ENCODE measurements around the gene GSDME.
"Not testable (repeated sequence)": the region's sequence is repeated elsewhere in the genome, so short reads cannot be mapped to it uniquely, and the experiment has no call there.

Gene GSDME

DNA sequence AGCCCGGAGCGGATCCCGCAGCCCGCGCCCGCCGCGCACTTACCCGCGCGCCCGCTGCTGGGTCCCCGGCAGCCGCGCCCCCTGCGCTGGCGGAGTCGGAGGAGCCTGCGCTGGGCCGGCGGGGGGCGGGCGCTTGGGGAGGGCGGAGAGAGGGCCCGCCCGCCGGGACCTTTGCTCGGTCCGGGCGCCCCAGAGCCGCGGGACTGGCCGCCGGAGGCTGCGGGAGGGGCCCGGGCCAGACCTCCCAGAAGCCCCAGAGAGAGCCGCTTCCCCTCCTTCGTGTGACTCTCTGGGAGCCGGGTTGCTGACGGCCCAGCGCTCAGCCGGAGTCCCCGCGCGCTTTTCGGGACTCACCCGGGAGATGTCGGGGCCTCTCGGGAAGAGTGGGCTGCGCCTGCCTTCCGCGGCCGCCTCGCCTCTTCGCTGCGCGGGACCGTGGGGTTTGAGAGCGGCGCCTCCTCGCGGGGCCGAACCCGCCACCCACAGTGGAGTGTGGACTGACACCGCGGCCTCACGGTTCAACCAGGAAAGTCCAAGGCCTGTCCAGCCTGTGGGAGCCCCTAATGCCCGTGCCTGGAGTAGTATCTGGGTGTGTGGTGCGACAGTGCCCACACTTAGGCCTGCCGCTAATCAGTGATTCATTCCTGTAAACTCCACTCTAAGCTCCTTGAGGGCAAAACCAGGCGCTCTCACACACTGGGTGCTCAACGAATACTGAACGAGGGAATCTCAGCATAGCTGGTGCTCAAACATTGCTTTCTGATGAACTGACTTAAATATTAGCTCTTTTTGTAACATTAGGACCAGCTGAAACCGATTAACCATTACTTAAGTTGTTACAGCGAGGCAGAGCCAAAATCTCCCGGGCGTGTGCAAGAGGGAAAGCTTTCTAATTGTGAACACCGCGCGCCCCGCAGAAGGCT lies at the start of gene GSDME:
GSDME (minus strand) TSS at position 112 of the 923 bp plus-strand sequence. CDS start 7,690 bp downstream, outside the sequence.
- DNase-seq, result peak; percentile 56

DNA sequence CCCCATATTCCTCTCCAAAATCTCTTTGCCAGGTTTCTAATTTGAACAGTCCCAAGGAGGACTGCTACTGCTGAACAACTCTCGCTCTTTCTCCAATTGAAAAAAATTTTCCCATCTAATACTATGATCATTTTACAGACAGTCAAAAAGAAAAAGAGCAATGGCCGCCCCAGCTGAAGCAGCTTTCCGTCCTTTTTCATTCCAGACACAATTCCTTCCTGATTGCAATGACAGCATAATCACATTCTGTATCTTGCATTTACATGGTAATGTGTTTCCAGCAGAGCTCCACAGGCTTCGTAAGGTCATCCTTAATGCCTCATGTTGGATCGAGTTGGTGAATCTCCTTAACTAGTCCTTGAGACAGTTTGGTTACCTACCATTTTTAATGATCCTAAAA lies 45.0 kb upstream of the GSDME start:
- DNase-seq, result no peak

DNA sequence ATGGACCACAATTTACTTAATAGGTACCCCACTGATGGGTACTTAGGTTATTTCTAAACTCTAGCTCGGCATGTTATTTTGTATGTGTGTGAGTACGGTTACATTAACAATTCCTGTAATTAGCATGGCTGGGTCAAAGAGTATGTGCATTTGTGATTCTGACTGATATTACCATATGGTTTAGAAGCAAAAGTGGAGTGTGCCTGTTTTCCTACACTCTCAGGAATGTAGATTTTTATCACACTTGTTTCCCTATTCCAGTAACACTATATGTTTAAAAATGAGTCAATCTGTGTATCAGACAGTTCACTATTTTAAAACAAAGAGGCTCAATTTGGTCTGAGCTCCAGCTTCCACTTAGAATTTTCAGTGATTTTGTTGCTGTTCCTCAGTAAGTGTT lies 44.6 kb upstream of the GSDME start:
- DNase-seq, result no peak

DNA sequence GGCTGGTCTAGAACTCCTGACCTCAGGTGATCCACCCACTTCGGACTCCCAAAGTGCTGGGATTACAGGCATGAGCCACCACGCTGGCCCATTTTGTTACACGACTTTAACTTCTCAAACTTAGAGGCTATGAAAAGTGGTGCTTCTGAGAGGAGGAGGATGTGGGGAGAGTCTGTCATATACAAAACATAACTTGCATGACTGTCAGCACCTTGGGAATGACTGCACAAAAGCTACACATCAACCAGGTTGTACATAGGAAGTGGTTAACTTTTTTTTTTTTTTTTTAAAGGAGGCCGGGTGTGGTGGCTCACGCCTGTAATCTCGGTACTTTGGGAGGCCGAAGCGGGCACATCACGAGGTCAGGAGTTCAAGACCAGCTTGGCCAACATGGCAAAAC lies 43.4 kb upstream of the GSDME start:
- DNase-seq, result no peak

DNA sequence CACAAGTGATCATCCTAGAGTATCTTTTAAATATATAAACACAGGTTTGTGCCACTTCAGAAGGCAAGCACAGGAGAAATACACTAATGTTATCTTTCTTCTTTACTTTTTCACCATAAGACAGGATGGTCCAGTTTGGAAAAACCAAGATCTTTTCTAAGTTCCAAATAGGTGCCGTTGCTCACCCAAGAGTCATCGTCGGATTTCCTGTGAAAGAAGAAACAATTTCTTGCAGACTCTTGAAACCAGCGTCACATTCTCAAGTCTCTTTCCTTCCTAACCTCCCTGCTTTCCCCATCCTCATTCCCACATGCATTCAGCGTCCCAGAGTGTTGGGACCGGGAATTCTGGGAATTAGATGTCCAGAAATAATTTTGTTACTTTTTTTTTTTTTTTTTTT lies 42.8 kb upstream of the GSDME start:
- no peak for DNase-seq

DNA sequence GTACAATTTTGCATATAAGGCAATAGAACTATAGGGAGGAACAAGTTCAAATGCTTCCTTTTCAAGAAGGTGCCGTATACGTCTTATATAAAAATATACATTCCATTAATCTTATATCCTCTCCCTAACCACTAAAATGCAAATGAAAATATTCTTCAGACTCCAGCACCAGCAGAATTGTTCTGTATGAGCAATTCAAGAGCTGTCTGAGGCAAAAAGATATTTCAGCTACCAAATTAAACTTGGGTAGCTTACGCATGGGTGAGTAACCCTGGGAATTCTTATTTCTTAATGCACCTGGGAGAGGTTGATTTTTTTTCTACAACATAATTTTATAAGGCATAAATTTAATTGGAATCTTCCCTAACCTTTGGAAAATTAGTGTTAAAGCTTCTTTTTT lies 42.2 kb upstream of the GSDME start:
- no peak for DNase-seq

DNA sequence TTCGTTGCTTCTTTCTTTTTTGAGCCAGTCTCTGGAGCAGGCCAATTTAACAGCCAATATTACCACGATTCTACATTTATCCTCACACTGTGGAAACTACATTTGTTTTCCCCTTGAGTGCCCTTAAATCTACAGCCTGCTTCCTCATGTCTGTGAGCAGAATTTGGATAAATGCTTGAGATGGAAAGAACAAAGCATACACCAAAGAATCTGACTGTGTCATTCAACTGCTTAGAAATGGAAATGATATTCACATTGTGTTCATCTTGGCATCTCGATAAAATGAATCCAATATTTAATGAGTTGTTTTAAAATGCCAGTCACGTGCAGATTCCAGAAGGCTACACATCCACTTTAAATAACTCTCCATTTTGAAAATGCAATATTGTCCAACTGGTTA lies 41.0 kb upstream of the GSDME start:
- no peak for DNase-seq

DNA sequence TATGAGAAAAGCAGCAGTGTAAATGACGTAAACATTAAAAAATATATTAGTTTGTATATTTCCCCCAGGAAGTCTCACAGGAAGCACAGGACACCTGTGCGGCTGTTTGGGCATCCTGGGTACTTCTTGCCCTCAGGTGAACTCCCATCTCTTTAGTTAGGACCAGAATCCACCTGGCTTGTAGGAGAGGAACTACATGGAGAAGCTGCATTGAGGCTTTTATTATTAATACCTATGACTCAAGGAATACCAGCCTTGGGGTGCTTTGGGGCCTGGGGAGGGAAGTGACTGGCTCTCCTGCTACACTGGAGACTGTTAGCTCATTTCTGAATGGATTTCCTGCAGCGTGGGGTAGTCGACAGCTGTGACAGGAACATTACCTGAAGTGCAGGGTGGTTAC lies 40.0 kb upstream of the GSDME start:
- DNase-seq, result no peak

DNA sequence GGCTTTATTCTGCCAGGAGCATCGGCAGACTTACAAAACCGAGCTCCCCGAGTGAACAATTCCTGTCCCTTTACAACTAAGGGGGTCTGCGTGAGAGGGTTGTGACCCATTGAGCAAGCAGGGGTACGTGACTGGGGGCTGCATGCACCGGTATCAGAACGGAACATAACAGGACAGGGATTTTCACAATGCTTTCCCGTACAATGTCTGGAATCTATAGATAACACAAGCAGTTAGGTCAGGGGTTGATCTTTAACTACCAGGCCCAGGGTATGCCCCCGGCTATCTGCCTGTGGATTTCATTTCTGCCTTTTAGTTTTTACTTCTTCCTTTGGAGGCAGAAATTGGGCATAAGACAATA lies 38.1 kb upstream of the GSDME start:
- no peak for DNase-seq

DNA sequence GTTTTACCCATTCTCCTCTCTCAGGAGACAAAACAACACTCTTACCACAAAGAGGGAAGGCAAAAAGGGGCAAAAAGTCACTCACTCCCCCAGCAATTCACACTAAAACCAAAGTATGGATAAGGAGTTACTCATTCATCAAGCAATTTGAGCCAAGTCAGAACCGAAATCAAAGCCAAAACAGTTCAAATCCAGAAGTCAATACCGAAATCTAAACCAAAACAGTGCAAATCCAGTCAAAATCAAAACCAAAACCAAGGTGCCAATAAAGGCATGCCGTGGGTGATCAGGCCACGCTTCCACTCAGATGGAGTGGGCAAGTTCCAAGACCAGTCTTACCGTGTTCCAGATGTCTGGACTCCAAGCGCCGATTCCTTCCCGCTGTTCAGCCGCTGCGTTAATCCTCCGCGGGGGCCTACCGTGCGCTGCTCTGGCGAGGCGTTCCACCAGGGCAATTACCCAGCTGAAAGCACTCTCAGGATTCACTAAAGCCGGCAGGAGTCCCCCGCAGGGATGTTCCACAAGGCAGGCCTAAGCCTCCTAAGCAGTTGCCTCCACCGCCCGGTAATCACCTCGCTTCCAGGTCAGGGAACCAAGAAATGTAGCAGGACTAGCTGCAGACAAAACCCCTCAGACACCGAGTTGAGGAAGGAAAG lies 37.6 kb upstream of the GSDME start:
- DNase-seq, result not testable (repeated sequence)

DNA sequence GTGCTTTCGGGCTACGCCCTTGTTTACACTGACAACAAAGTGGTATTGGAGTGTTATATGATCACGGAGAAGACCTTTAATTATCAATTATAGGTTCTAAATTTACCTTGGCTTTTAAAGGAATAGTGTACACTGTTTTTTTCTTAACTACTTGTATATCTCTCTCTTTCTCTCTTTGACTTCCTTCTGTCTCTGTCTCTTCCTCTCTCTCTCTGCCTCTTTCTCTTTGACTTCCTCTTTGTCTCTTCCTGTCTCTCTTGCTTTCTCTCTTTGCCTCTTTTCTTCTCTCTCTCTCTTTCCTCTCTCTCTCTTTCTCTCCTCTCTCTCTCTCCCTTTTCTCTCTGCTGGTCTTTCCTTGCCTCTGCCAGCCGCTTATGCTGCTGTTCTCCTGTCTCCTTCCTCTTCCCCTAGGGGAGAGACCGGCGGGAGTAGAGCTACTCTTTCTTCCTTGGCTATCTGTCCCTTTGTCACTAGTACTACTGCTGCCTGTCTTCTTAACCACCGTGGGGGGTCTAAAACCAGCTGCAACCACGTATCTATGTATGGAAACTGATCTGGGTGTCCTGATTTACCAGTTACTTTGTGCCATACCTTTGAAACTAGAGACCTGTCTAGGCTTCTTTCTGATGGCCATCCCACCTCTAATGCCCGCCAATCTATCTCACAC lies 36.9 kb upstream of the GSDME start:
- no peak for DNase-seq

DNA sequence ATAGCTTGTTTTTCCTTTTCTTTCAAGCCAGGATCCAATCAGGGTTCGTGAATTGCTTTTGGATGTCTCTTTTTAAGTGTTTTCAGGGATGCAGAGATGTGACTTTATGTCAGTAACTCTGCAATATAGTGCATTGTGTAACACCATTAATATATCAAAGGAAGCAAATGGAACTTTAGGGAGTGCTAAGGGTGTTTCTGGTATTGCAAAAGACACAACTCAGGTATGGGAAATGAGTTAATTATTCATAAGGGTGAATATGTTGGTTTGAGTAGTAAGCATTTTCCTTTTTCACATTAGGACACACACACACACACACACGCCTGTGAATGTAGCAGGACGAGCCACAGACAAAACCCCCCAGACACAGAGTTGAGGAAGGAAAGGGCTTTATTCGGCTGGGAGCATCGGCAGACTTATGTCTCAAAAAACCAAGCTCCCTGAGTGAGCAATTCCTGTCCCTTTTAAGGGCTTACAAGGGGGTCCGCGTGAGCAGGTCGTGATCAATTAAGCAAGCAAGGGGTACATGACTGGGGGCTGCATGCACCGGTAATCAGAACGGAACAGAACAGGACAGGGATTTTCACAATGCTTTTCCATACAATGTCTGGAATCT lies 31.8 kb upstream of the GSDME start:
- DNase-seq, result no peak

DNA sequence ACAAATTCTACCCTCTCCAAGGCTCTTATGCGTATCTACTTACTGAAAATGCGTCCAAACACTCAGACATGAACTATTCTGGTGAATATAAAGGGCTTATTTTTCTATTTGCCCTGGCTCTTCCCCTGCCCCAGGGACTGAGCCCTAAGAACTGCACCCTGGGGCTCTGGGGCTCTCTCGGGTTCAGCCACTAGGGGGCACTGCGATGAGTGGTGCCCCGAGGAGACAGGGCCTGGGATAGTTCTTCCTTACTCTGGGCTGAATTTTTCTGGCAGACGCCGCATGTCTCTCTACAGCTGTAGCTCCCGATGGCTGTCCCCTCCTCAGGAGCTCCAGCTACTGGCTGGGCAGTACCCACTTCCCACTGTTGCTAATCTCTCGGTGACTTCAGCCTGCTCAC lies 30.8 kb upstream of the GSDME start:
- no peak for DNase-seq

DNA sequence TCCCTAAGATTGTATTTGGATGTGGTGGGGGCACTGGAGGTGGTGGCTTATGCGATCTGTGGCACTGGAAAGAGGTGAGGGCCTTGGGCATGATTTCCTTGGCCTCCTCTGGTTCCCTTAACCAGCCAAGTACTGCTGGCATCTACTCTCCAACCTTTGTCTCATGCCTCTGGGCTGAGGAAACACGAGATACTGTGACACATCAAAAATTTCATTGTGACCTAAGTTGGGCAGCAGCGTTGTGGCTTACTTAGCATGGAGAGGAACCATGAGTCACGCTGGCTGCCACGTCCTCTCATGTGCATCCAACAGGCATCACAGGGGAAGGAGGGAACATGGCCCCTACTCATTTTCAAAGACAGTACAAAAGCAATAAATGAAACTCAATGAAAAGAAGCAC lies 29.7 kb upstream of the GSDME start:
- DNase-seq, result no peak

DNA sequence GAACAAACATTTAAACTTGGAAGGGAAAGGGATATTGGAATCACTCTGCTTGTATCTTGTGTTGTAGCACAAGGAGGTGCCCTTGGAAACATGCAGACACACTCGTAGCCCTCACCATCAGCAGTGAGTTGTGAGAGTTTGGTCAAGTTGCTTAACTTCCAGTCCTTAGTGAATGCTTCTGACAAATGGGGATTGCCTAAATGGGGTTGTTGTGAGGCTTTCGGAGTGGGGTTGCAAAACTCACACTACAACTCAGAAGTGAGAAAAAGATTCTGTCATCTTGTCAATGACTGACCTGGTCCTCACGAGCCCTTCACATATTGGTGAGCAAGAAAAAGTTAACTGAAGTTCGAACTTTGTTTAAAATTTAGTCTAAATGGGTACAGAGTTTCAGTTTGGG lies 29.0 kb upstream of the GSDME start:
- DNase-seq, result no peak

DNA sequence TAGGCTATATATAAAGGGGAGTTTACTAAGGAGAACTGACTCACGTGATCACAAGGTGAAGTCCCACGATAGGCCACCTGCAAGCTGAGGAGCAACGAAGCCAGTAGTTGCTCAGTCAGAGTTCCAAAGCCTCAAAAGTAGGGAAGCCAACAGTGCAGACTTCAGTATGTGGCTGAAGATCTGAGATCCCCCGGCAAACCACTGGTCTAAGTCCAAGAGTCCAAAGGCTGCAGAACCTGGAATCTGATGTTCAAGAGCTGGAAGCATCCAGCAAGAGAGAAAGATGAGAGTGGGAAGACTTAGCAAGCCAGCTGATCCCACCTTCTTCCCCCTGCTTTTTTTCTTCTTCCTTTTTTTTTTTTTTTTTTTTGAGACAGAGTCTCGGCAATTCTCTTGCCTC lies 27.0 kb upstream of the GSDME start:
- DNase-seq, result no peak

DNA sequence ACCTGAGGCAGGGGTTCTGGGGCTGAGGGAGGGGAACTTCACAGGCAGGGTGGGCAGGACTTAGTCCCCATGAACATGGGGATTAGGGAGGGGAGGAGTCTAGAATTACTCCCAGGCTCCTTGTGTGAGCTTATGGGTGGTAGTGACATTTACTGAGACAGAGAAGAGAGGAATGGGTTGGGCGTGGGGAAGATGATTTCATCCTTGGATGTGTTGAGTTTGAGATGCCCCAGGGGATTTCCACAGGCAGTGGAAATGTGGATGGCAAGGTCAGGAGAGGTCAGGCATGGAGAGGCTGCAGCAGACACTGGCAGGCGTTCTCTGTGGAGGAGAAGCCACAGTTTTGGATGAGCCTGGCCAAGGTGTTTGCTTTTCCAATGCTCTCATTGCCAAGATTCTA lies 26.4 kb upstream of the GSDME start:
- no peak for DNase-seq

DNA sequence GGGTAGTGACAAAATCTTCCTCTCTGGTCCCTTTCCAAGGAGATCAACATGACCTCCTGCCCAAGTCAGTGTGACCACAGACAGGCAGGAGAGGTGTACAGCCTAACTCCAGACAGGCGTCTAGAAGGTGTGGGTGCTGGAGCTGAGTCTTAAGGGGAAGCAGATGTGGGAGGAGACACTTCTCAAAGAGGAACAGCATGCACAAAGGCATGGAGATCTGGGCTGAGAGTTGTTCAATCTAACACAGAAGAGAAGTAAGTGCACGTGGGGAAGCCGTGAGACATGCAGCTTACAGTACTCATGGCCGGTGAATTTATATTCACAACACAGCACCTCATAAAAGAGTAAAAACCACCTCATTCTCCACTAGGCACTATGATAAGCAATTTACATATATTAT lies 23.8 kb upstream of the GSDME start:
- no peak for DNase-seq

DNA sequence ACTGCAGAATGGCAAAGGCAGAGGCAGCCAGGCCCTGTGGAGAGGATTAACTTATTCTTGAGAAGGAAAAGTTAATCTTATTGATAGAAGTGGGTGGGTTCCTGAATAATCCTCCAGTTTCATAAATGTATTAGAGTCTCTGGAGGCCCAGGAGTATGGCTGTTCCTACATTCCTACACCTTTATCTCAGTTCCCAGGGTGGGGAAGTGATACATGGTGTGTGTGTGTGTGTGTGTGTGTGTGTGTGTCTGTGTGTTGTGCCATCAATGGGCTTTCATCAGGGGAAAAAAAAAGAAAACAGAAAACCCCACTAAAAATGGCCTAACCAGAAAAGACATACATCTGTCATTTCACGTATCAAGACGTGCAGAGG lies 22.0 kb upstream of the GSDME start:
- DNase-seq, result no peak

DNA sequence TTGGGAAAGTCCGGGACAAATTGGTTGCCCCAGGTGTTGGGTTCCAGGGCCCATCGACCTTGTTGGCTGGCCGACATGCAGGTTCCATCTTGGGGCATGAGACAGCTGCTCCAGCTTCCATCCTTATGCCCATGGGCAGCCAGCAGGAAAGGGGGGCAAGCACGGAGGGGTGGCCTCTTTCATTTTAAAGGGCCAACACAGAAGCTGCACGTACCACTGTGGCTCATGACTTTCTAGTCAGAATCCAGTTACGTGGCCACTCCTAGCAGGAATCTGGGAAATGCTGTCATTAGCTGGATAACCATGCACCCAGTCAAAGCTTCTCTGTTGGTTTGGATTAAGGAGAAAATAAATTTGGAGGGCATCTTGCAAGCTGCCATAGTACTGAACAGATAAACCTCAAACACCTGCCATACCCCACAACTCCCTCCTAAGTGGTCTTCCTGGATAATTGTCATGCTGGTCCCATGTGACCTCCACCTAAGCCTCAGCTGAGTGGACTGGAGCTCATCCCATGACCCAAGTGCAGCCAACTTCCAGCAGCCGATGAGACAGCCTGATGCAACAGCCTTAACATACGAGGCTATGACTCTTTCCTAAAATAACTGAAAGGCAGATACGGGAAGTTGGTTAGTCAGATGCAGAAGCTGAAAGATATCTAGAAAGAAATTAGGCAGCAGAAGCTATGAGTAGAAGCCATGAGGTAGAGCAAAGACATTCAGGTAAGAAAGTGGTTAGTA lies 21.4 kb upstream of the GSDME start:
- DNase-seq, result no peak

DNA sequence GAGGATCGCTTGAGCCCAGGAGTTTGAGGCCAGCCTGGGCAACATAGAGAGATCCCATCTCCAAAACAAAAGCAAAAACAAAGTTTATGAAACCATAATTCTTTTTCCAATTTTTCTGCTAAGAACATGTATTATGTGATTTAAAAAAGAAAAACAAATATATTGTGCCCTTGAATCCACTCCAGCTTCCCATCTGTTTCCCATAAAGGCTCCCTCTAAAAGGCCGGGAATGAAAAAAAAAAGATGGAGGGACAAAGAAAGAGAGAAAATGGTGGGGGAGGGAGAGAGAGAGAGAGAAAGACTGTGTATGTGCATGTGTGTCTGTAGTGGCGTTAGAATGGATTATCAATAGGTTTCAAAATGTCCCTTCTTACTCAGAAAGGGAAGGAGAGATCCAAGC lies 20.5 kb upstream of the GSDME start:
- no peak for DNase-seq

DNA sequence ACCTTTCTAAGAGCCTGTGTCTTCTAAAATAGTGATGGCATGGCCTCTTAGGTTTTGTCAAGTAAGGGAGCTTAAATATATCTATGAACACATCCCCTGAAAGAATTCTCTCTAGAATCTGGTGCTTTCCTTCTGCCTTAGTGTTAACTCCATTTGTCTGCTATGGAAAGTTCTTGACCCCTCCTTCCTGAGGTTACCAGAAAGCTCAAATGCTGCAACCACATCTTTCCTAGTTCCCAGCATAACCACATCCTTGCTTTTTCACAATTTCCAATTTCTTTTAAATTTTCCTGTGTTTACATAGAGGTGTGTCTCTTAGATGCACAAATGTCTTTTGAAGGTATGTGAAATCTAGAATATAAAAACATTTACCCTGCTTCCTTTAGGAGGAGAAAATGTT lies 16.4 kb upstream of the GSDME start:
- DNase-seq, result no peak

DNA sequence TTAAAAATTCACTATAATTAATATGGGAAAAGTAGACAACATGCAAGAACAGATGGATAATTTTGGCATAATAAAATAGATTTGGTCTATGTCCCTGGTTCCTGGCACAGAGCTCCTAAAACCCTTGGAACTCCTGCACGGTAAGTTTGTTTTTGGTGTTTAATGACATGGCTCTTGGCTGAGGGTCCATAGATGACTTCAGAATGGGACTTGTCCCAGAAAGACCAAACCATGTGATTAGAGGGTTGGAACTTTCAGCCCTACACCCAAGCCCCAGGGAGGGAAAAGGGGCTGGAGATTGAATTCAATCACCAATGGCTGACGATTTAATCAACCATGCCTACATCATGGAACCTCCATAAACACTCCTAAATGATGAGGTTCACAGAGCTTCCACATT lies 12.6 kb upstream of the GSDME start:
- no peak for DNase-seq
